Liver (tissue), 9 donors: ENCODE data around the gene CDH13. TPM values are rescaled to one million over a fixed set of nuclear protein-coding genes. Genes with fewer than 3 reads are reported as not detected.

Source experiments
- DNase-seq: peaks from one replicate; pipeline ENCODE4 v3.0.0-alpha.2; 2017; ENCODE audit warnings: low spot score
- H3K27ac ChIP-seq, 2 donors: one replicate each; pipeline ENCODE4 v1.7.0; 2013; ENCODE audit warnings: inconsistent platforms in 2 of 2, low read length in 2 of 2, control low read depth in 1 of 2, low read depth in 1 of 2, mild to moderate bottlenecking in 1 of 2
- H3K27me3 ChIP-seq, 4 donors: one replicate each; pipeline versions ENCODE4 v1.6.1 to v1.7.0; 2013; ENCODE audit warnings: low read length in 3 of 4, inconsistent platforms in 1 of 4, mild to moderate bottlenecking in 1 of 4, moderate library complexity in 1 of 4; ENCODE audit not compliant: control insufficient read depth in 4 of 4, insufficient read depth in 4 of 4
- H3K36me3 ChIP-seq, 4 donors: one replicate each; pipeline versions ENCODE4 v1.6.1 to v1.7.0; 2013; ENCODE audit warnings: low read length in 3 of 4, mild to moderate bottlenecking in 3 of 4, low read depth in 1 of 4, moderate library complexity in 1 of 4; ENCODE audit not compliant: control insufficient read depth in 4 of 4, insufficient read depth in 3 of 4
- H3K4me1 ChIP-seq, 4 donors: one replicate each; pipeline versions ENCODE4 v1.6.1 to v1.7.0; 2013; ENCODE audit warnings: low read length in 3 of 4, mild to moderate bottlenecking in 3 of 4, moderate library complexity in 1 of 4; ENCODE audit not compliant: control insufficient read depth in 4 of 4, insufficient read depth in 4 of 4
- H3K4me3 ChIP-seq, 3 donors: one replicate each; pipeline versions ENCODE4 v1.6.1 to v1.7.0; 2013; ENCODE audit warnings: low read length in 3 of 3, control low read depth in 1 of 3, low read depth in 1 of 3, mild to moderate bottlenecking in 1 of 3
- H3K9ac ChIP-seq, 2 donors: one replicate each; pipeline ENCODE4 v1.7.0; 2013; ENCODE audit warnings: low read length in 2 of 2, mild to moderate bottlenecking in 2 of 2, moderate library complexity in 2 of 2, control low read depth in 1 of 2, low read depth in 1 of 2
- H3K9me3 ChIP-seq, 4 donors: one replicate each; pipeline versions ENCODE4 v1.6.1 to v1.7.0; 2013; ENCODE audit warnings: low read length in 3 of 4; ENCODE audit not compliant: control insufficient read depth in 4 of 4
- EGR1 ChIP-seq, 2 donors: IDR thresholded peaks; 2 replicates each; pipeline ENCODE4 v1.6.1; 2016 to 2018; ENCODE audit warnings: antibody characterized with exemption in 2 of 2, low read depth in 2 of 2
- FOXA1 ChIP-seq: IDR thresholded peaks from 2 replicates; pipeline ENCODE4 v1.6.1; 2016; ENCODE audit warnings: antibody characterized with exemption
- FOXA2 ChIP-seq: IDR thresholded peaks from 2 replicates; pipeline ENCODE4 v1.6.1; 2016; ENCODE audit warnings: antibody characterized with exemption
- HNF4A ChIP-seq, 2 donors: conservative IDR thresholded peaks; 2 replicates each; pipeline ENCODE4 v1.6.1; 2016; ENCODE audit warnings: antibody characterized with exemption in 2 of 2, mild to moderate bottlenecking in 2 of 2
- HNF4G ChIP-seq: IDR thresholded peaks from 2 replicates; pipeline ENCODE4 v1.6.1; 2016; ENCODE audit warnings: antibody characterized with exemption
- JUND ChIP-seq, 2 donors: IDR thresholded peaks; 2 replicates each; pipeline ENCODE4 v1.6.1; 2016; ENCODE audit warnings: antibody characterized with exemption in 2 of 2
- MAX ChIP-seq: IDR thresholded peaks from 2 replicates; pipeline ENCODE4 v1.6.1; 2016; ENCODE audit warnings: antibody characterized with exemption
- NR2F2 ChIP-seq: IDR thresholded peaks from 2 replicates; pipeline ENCODE4 v1.6.1; 2016; ENCODE audit warnings: antibody characterized with exemption
- RAD21 ChIP-seq, 2 donors: IDR thresholded peaks; 2 replicates each; pipeline ENCODE4 v1.6.1; 2016; ENCODE audit warnings: antibody characterized with exemption in 2 of 2, mild to moderate bottlenecking in 2 of 2
- RXRA ChIP-seq, 2 donors: IDR thresholded peaks; 2 replicates each; pipeline ENCODE4 v1.6.1; 2017 to 2018; ENCODE audit warnings: antibody characterized with exemption in 2 of 2, mild to moderate bottlenecking in 1 of 2
- SP1 ChIP-seq: IDR thresholded peaks from 2 replicates; pipeline ENCODE4 v1.6.1; 2018; ENCODE audit warnings: antibody characterized with exemption, mild to moderate bottlenecking
- TAF1 ChIP-seq: conservative IDR thresholded peaks from 2 replicates; pipeline ENCODE4 v1.6.1; 2016; ENCODE audit warnings: antibody characterized with exemption, mild to moderate bottlenecking
- YY1 ChIP-seq: IDR thresholded peaks from 2 replicates; pipeline ENCODE4 v1.6.1; 2016; ENCODE audit warnings: antibody characterized with exemption, mild to moderate bottlenecking
- ZBTB33 ChIP-seq: IDR thresholded peaks from 2 replicates; pipeline ENCODE4 v1.6.1; 2016; ENCODE audit warnings: antibody characterized with exemption
- WGBS: extraction: QIAGEN DNeasy Blood & Tissue Kit; methylation state at CpG from one replicate; pipeline ENCODE4 v1.1.7; 2013; 5-methylcytosine and 5-hydroxymethylcytosine counted together
- polyA plus RNA-seq, 2 donors: library from polyadenylated mRNA; stranded (reverse) in 1 of 2; unstranded in 1 of 2; fragments of 200-250 nt in 1 of 2; fragments of >200 nt in 1 of 2; fragmentation: Nextera tagmentation in 1 of 2; extraction: Ambion mirVana in 1 of 2; gene quantifications; one replicate each; pipeline versions ENCODE4 v1.2.1 to v1.2.3, GENCODE V29; 2013 to 2015
- total RNA-seq, 2 donors: library from RNA; depleted of rRNA; stranded (reverse); fragments of >200 nt; gene quantifications; one replicate each; pipeline ENCODE4 v1.2.3, GENCODE V29; 2014
- TF ChIP-seq, protein P1 (sequence below): IDR thresholded peaks from 2 replicates; pipeline ENCODE4 v1.6.1; 2016; ENCODE audit warnings: antibody characterized with exemption
- TF ChIP-seq, protein P2 (sequence below): fragments of 150-350 bp; IDR thresholded peaks from 2 replicates; pipeline ENCODE4 v1.5.1; 2017; ENCODE audit warnings: improper control_type of control experiment, low read depth, low read length; ENCODE audit not compliant: missing input control
- donor health status: healthy.
- donor health status: healthy.
- donor health status: healthy.
- donor health status: healthy.
- donor health status: healthy.

The CDH13 gene
- total and polyA plus RNA-seq, 4 donors: 0.21 to 1.5 (median 0.58) TPM

GRCh38 chr16:83698964-83699363 is 1072.2 kb downstream of the CDH13 start:
- 81% methylated on average over 4 of the region's 4 CpGs for WGBS
- H3K9me3 ChIP-seq: peaks cover 0 to 3% (median 0%) of the 10 kb centered on the region in 4 donors

DNA sequence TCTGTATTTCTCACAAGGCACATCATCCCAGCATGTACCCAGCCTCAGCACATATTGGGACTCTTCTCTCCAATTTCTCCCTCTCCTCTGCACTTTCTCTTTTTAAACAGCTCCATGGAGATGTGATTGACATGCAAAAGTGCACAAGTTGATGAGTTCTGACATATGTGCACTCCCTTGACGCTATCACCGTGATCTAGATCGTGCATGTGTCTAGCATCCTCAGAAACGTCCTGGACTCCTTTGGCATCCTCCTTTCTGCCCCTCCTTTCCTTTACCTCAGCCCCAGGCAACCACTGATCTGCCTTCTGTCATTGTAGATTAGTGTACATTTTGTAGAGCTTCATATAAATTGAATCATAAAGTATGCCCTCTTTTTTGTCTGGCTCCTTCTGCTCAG is 1073.0 kb downstream of the CDH13 start:
- H3K27me3 ChIP-seq: peaks cover 0 to 6% (median 0%) of the 10 kb centered on the region in 4 donors
- H3K4me1 ChIP-seq: no peaks in the 10 kb centered on the region
- TF ChIP-seq JUND (IDR thresholded peaks at IDR 0.05) (no peak), FOXA2 (no peak), MAX (no peak)
- no peak overlapping the region for H3K9ac ChIP-seq
- H3K4me3 ChIP-seq: no peak overlapping the region
- no peaks in the 10 kb centered on the region for H3K36me3 ChIP-seq
- no peak for DNase-seq
- no peak overlapping the region for H3K27ac ChIP-seq
- peaks cover 0 to 3% (median 0%) of the 10 kb centered on the region in 4 donors for H3K9me3 ChIP-seq
- 63% methylated on average over 4 of the region's 4 CpGs for WGBS

More at GRCh38 chr16:83698964-83699363, 1072.2 kb downstream of the CDH13 start:
- Histone ChIP-seq H3K9ac (no peak overlapping the region), H3K27me3 (peaks cover 0 to 11% (median 0%) of the 10 kb centered on the region in 4 donors), H3K4me3 (no peak overlapping the region), H3K27ac (no peak overlapping the region), H3K36me3 (no peaks in the 10 kb centered on the region), H3K4me1 (no peaks in the 10 kb centered on the region)
- DNase-seq: no peak
- TF ChIP-seq YY1 (no peak), TAF1 (no peak), HNF4A (conservative IDR thresholded peaks at IDR 0.05) (no peak), NR2F2 (no peak), ZBTB33 (no peak)
- TF ChIP-seq, protein P1, sequence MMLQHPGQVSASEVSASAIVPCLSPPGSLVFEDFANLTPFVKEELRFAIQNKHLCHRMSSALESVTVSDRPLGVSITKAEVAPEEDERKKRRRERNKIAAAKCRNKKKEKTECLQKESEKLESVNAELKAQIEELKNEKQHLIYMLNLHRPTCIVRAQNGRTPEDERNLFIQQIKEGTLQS: no peak
- TF ChIP-seq, protein P2, sequence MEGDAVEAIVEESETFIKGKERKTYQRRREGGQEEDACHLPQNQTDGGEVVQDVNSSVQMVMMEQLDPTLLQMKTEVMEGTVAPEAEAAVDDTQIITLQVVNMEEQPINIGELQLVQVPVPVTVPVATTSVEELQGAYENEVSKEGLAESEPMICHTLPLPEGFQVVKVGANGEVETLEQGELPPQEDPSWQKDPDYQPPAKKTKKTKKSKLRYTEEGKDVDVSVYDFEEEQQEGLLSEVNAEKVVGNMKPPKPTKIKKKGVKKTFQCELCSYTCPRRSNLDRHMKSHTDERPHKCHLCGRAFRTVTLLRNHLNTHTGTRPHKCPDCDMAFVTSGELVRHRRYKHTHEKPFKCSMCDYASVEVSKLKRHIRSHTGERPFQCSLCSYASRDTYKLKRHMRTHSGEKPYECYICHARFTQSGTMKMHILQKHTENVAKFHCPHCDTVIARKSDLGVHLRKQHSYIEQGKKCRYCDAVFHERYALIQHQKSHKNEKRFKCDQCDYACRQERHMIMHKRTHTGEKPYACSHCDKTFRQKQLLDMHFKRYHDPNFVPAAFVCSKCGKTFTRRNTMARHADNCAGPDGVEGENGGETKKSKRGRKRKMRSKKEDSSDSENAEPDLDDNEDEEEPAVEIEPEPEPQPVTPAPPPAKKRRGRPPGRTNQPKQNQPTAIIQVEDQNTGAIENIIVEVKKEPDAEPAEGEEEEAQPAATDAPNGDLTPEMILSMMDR: no peak

DNA sequence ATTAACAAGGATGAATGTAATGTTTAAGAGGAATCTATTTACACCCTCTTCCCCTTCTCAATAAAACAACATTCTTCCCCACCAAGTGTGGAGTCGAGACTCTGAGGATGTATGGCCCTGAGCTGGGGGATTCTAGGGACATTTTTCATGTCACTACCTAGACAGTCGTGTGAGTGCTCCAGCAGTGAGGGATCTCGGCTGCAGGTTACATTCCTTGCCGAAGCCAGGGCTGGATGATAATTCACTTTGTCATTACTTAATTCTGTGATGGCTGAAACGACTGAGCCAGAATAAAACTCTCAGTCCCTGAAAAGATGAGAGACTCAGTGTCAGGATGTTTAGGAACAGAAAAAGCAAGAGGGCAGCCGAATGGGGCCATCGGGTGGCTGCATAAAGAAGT is 1074.1 kb downstream of the CDH13 start:
- Histone ChIP-seq H3K9ac (no peak overlapping the region), H3K27me3 (peaks cover 0 to 6% (median 0%) of the 10 kb centered on the region in 4 donors), H3K9me3 (peaks cover 0 to 3% (median 0%) of the 10 kb centered on the region in 4 donors), H3K4me1 (no peaks in the 10 kb centered on the region), H3K36me3 (no peaks in the 10 kb centered on the region), H3K27ac (no peak overlapping the region), H3K4me3 (no peak overlapping the region)
- no peak for DNase-seq
- TF ChIP-seq NR2F2 (no peak), JUND (IDR thresholded peaks at IDR 0.05) (no peak), FOXA2 (no peak), RAD21 (IDR thresholded peaks at IDR 0.05) (no peak), ZBTB33 (no peak), TAF1 (no peak), YY1 (no peak), MAX (no peak), FOXA1 (no peak), SP1 (no peak), HNF4G (no peak), RXRA (IDR thresholded peaks at IDR 0.05) (no peak), HNF4A (conservative IDR thresholded peaks at IDR 0.05) (no peak), EGR1 (IDR thresholded peaks at IDR 0.05; ENCODE audit: low read depth in 2 of 2) (no peak)
- TF ChIP-seq, protein P2: no peak
- TF ChIP-seq, protein P1: no peak
- 63% methylated on average over 7 of the region's 7 CpGs for WGBS
